PC-9 (cell line): ENCODE results near the gene TNFRSF4. TPM values are rescaled to one million over a fixed set of nuclear protein-coding genes. Genes with fewer than 3 reads are reported as not detected.

Experiments used
- BruUV-seq: library from RNA; stranded (reverse); fragments of 400-500 nt; replicated peaks from 2 replicates; lab custom pipeline; 2021; lab: Mats Ljungman, UMichigan
- CTCF ChIA-PET: fragments of 300-600 bp; sonication (Branson Sonifier 250); formaldehyde crosslinking; loops from one replicate; lab custom pipeline; 2022; ENCODE audit warnings: antibody characterized with exemption; lab: Charles Lee
- POLR2A ChIA-PET: fragments of 300-600 bp; sonication (Branson Sonifier 250); formaldehyde crosslinking; loops from one replicate; lab custom pipeline; 2022; ENCODE audit warnings: antibody characterized with exemption; ENCODE audit not compliant: unreplicated experiment; lab: Charles Lee
- DNase-seq, 2 experiments: peaks; one replicate each; pipeline versions ENCODE4 v3.0.0 to v3.0.0-alpha.2; 2015 to 2022; ENCODE audit warnings: mixed read lengths in 1 of 2
- H2AFZ ChIP-seq: fragments of 200-600 bp; sonication (generic); 2 replicates; pipeline ENCODE4 v1.8.1; 2017; ENCODE audit warnings: antibody characterized with exemption
- H3F3A ChIP-seq: fragments of 200-600 bp; sonication (generic); 2 replicates; pipeline ENCODE4 v1.8.1; 2017; ENCODE audit warnings: antibody characterized with exemption, mild to moderate bottlenecking, low read depth; ENCODE audit not compliant: insufficient read depth
- H3K27ac ChIP-seq: fragments of 200-600 bp; sonication (generic); 2 replicates; pipeline ENCODE4 v1.6.1; 2016; ENCODE audit warnings: mixed run types
- H3K27me3 ChIP-seq: fragments of 200-600 bp; sonication (generic); 2 replicates; pipeline ENCODE4 v1.6.1; 2016; ENCODE audit warnings: low read depth, mixed run types; ENCODE audit not compliant: insufficient read depth
- H3K36me3 ChIP-seq: fragments of 200-600 bp; sonication (generic); 2 replicates; pipeline ENCODE4 v1.6.1; 2016; ENCODE audit warnings: low read depth, mixed run types
- H3K4me1 ChIP-seq: fragments of 200-600 bp; sonication (generic); replicated peaks from 2 replicates; pipeline ENCODE4 v1.6.1; 2016; ENCODE audit warnings: mixed run types; ENCODE audit not compliant: insufficient read depth
- H3K4me2 ChIP-seq: fragments of 200-600 bp; sonication (generic); 2 replicates; pipeline ENCODE4 v1.6.1; 2017; ENCODE audit warnings: mixed run types
- H3K4me3 ChIP-seq: fragments of 200-600 bp; sonication (generic); 2 replicates; pipeline ENCODE4 v1.6.1; 2016; ENCODE audit warnings: mixed run types
- H3K79me2 ChIP-seq: fragments of 200-600 bp; sonication (generic); 2 replicates; pipeline ENCODE4 v1.6.1; 2017; ENCODE audit warnings: low read depth, mixed run types
- H3K9me2 ChIP-seq: fragments of 200-600 bp; sonication (generic); 2 replicates; pipeline ENCODE4 v1.8.1; 2017; ENCODE audit warnings: mild to moderate bottlenecking; ENCODE audit not compliant: insufficient read depth
- H3K9me3 ChIP-seq: fragments of 200-600 bp; sonication (generic); 2 replicates; pipeline ENCODE4 v1.8.1; 2016; ENCODE audit warnings: low read depth; ENCODE audit not compliant: insufficient read depth
- H4K20me1 ChIP-seq: fragments of 200-600 bp; sonication (generic); 2 replicates; pipeline ENCODE4 v1.8.1; 2017; ENCODE audit not compliant: insufficient read depth
- CTCF ChIP-seq: fragments of 200-600 bp; sonication (generic); conservative IDR thresholded peaks from 2 replicates; pipeline ENCODE4 v1.6.1; 2017; ENCODE audit warnings: mixed run types, antibody characterized with exemption, mild to moderate bottlenecking, moderate library complexity
- EZH2 ChIP-seq: fragments of 200-600 bp; sonication (generic); IDR thresholded peaks from 2 replicates; pipeline ENCODE4 v1.8.0; 2017; ENCODE audit warnings: antibody characterized with exemption, low read depth
- intact Hi-C: fragments of 100-400 bp; cut with micrococcal nuclease; formaldehyde crosslinking; loops from one replicate; pipeline ENCODE4 v1.10.0; 2022; ENCODE audit not compliant: unreplicated experiment
- total RNA-seq: library from RNA; stranded (reverse); gene quantifications from 2 replicates; pipeline ENCODE4 v1.2.3, GENCODE V29; 2021

Gene TNFRSF4
- total RNA-seq, 1 experiment from 2014 or later: 0.20 TPM

- no peaks in the 10 kb centered on the region for H3K9me3 ChIP-seq
- H4K20me1 ChIP-seq: no peaks in the 10 kb centered on the region
- no peaks in the 10 kb centered on the region for H3K79me2 ChIP-seq
- intact Hi-C loops: loop anchor here (5.0 kb wide), 1 partner anchor 45 kb away; no protein-coding TSS in a partner anchor
- no peaks in the 10 kb centered on the region for H3K9me2 ChIP-seq
- TF ChIP-seq EZH2: no peak
- TF ChIP-seq CTCF: no peak
- no peaks in the 10 kb centered on the region for H3K36me3 ChIP-seq
- H3K4me1 ChIP-seq: peaks cover 11% of the 10 kb centered on the region
- no peak overlapping the region for H3K27ac ChIP-seq
- DNase-seq: no peak
- H2AFZ ChIP-seq: no peak overlapping the region
- no TSS peak for BruUV-seq
- POLR2A ChIA-PET: no interaction called here
- H3K4me3 ChIP-seq: no peak overlapping the region
- no peaks in the 10 kb centered on the region for H3K27me3 ChIP-seq
- H3K4me2 ChIP-seq: peak overlapping the region; percentile 61; the same call in 1 of the 2 replicates
- peaks cover 7% of the 10 kb centered on the region; the same call in 1 of the 2 replicates for H3F3A ChIP-seq
- CTCF ChIA-PET: interaction anchor here (1.2 kb wide), 1 partner anchor 86 kb away, joined by 3 read pairs; no protein-coding TSS in a partner anchor
Measured at GRCh38 chr1:1206966-1207531, 6.9 kb downstream of the TNFRSF4 start.

GRCh38 chr1:1206376-1206965 is 7.5 kb downstream of the TNFRSF4 start, which contains the start of gene TNFRSF18:
Gene TNFRSF18, minus strand, starts transcription at chr1:1206592. Its CDS starts 21 bp downstream, at chr1:1206571.
- Histone ChIP-seq H3K4me1 (peaks cover 11% of the 10 kb centered on the region), H3K79me2 (no peaks in the 10 kb centered on the region), H3F3A (peaks cover 7% of the 10 kb centered on the region; the same call in 1 of the 2 replicates), H3K36me3 (no peaks in the 10 kb centered on the region), H3K27ac (no peak within 1 kb of the TSS), H3K4me2 (peak within 1 kb of the TSS; percentile 61), H3K9me3 (no peaks in the 10 kb centered on the region), H2AFZ (no peak within 1 kb of the TSS), H4K20me1 (no peaks in the 10 kb centered on the region), H3K4me3 (no peak within 1 kb of the TSS; the same call in 1 of the 2 replicates), H3K9me2 (no peaks in the 10 kb centered on the region), H3K27me3 (peaks cover under 1% of the 10 kb centered on the region; the same call in 1 of the 2 replicates)
- TF ChIP-seq EZH2 (no peak), CTCF (no peak)
- intact Hi-C loops: loop anchor here (5.0 kb wide), 1 partner anchor 44 kb away; no protein-coding TSS in a partner anchor
- POLR2A ChIA-PET: no interaction called here
- CTCF ChIA-PET: interaction anchor here (1.2 kb wide), 1 partner anchor 86 kb away, joined by 3 read pairs; no protein-coding TSS in a partner anchor
- BruUV-seq: no TSS peak
- peak in 1 of 2 experiments; percentile 72 for DNase-seq

DNA sequence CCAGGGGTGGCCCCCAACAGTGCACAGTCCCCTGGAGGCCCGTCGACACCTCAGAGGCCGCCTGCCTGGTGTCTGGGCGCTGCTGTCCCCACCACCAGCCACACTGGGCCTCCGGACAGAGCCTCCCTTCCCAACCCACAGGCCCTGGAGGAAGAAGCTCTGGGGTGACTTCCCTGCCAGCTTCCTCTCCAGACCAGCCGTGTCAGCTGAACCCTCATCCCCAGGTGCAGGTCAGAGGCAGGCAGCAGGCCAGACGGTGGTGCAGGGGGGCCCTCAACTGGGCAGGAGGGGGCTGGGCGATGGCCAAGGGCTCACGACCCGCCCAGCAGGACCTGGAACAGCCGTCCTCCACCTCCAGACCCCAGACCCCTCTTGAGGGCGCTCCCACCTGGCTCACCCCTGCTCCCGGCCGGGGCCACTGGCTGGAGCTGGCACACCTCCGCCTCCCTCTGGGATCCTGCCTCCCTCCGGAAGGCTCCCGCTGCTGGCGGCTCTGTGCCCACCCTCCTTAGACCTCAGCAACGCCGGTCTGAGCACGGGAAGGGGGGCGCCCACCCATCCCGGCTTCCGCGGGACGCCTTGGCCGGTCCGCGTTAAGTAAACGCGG is 8.1 kb downstream of the TNFRSF4 start:
- Histone ChIP-seq H4K20me1 (no peaks in the 10 kb centered on the region), H3K4me3 (no peak overlapping the region; the same call in 1 of the 2 replicates), H3K27ac (no peak overlapping the region), H3K4me2 (peak overlapping the region; percentile 61), H3K27me3 (peaks cover 7% of the 10 kb centered on the region; the same call in 1 of the 2 replicates), H3K79me2 (no peaks in the 10 kb centered on the region), H3K9me2 (no peaks in the 10 kb centered on the region), H3K36me3 (no peaks in the 10 kb centered on the region), H3K9me3 (no peaks in the 10 kb centered on the region), H2AFZ (no peak overlapping the region), H3F3A (peaks cover 7% of the 10 kb centered on the region; the same call in 1 of the 2 replicates), H3K4me1 (peaks cover 11% of the 10 kb centered on the region)
- ChIA-PET POLR2A (no interaction called here), CTCF (interaction anchor here (1.2 kb wide), 1 partner anchor 85 kb away, joined by 3 read pairs; no protein-coding TSS in a partner anchor)
- TF ChIP-seq CTCF (no peak), EZH2 (no peak)
- intact Hi-C loops: loop anchor here (5.0 kb wide), 1 partner anchor 44 kb away; no protein-coding TSS in a partner anchor
- no TSS peak for BruUV-seq
- DNase-seq: no peak
